ENCODE data around the gene IL6R. TPM values are rescaled to one million over a fixed set of nuclear protein-coding genes. Genes with fewer than 3 reads are reported as not detected.

IL6R gene
- total and polyA plus RNA-seq, 2 of the 4 experiments (the other 2 are of a cell fraction) = 5.3 to 9.5 TPM

DNA sequence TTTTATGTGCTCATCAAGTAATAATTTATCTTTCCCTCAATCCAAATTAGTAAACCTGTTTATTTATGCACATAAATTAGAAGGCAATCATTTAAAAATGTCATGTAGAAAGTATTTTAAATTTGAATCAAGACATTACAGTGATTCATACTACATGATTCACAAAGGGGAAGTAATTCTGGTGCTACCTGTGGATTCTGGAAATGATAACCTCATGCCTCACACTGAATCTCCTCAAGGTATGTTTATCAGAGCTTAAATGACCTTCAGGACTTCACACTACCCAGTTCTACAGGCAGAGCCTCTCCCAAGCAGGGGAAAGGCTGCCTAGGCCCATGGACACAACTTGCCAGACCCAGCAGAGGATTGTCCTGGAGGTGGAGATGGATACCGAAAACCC lies 71.6 kb downstream of the IL6R start:
- Histone ChIP-seq H3K79me1 (ENCODE audit: low read depth in 1 of 2, low read length in 2 of 2) (no peaks in the 10 kb centered on the region), H3K4me3 (ENCODE audit: insufficient read depth, low read depth, low read length) (no peak overlapping the region), H4K20me1 (ENCODE audit: insufficient read depth, low read length) (no peaks in the 10 kb centered on the region), H3K23ac (ENCODE audit: low read depth, low read length) (no peak overlapping the region), H3K9me3 (ENCODE audit: control insufficient read depth, insufficient read depth, low read length) (no peaks in the 10 kb centered on the region), H3K18ac (ENCODE audit: low read depth, low read length) (no peak overlapping the region), H3K4me2 (ENCODE audit: low read depth, low read length) (no peak overlapping the region), H2AFZ (replicated peaks; ENCODE audit: low read length, poor library complexity) (no peak overlapping the region), H4K5ac (ENCODE audit: low read depth, low read length) (no peak overlapping the region), H2BK5ac (ENCODE audit: low read depth, low read length, poor library complexity, severe bottlenecking) (no peak overlapping the region), H3K9ac (ENCODE audit: low read depth, low read length) (no peak overlapping the region), H2BK20ac (ENCODE audit: low read depth, low read length) (no peak overlapping the region), H4K91ac (ENCODE audit: insufficient read depth, low read depth, low read length) (no peak overlapping the region), H3K14ac (replicated peaks; ENCODE audit: low read depth, low read length) (no peak overlapping the region), H3K9me1 (ENCODE audit: insufficient read depth, low read length) (peaks cover 6% of the 10 kb centered on the region; the same call in 1 of the 2 replicates), H4K8ac (ENCODE audit: low read depth in 2 of 2, low read length in 2 of 2) (no peak overlapping the region), H3K56ac (ENCODE audit: extremely low read depth, insufficient read depth, low read length) (no peak overlapping the region), H2AK9ac (replicated peaks; ENCODE audit: low read depth, low read length, poor library complexity) (no peak overlapping the region), H3K4me1 (ENCODE audit: control insufficient read depth, insufficient read depth, low read length) (no peaks in the 10 kb centered on the region; the same call in 1 of the 2 replicates), H3K36me3 (ENCODE audit: control insufficient read depth, insufficient read depth, low read length) (no peaks in the 10 kb centered on the region), H2AK5ac (ENCODE audit: low read depth, low read length) (no peak overlapping the region), H2BK120ac (ENCODE audit: low read depth, low read length) (no peak overlapping the region), H3K27ac (ENCODE audit: insufficient read depth, low read length) (no peak overlapping the region), H3K4ac (ENCODE audit: low read depth, low read length) (no peak overlapping the region), H2BK15ac (ENCODE audit: low read depth, low read length) (no peak overlapping the region), H3K27me3 (ENCODE audit: control insufficient read depth, insufficient read depth, low read length) (no peaks in the 10 kb centered on the region)
- dilution Hi-C loops (cut with HindIII; ENCODE audit: low sequenced_read_pairs, unreplicated experiment) = no loop called here
- BruUV-seq (replicated peaks) = no TSS peak
- no CpG with 5 or more reads among the region's 1 CpG for WGBS, 2 experiments (ENCODE audit: extremely low coverage in 2 of 2, insufficient read length in 1 of 2)
- ChIA-PET POLR2A (ENCODE audit: unreplicated experiment) (no interaction called here), CTCF (interaction anchor here (0.7 kb wide), 1 partner anchor 97 kb away, joined by 3 read pairs; no protein-coding TSS in a partner anchor)
- intact Hi-C loops (cut with micrococcal nuclease) = loop anchor here (5.0 to 10.0 kb wide), 2 partner anchors 124 to 608 kb away; no protein-coding TSS in a partner anchor
- in situ Hi-C loops (cut with MboI; ENCODE audit: low sequenced_read_pairs) = no loop called here
- no peak for ATAC-seq (ENCODE audit: low read depth)
- DNase-seq = no peak
- no peak for TF ChIP-seq RCOR1 (IDR thresholded peaks at IDR 0.05; ENCODE audit: insufficient replicate concordance, low read length)
- no peak for TF ChIP-seq BHLHE40 (IDR thresholded peaks at IDR 0.05; ENCODE audit: low read depth, low read length)
- TF ChIP-seq, protein P1, sequence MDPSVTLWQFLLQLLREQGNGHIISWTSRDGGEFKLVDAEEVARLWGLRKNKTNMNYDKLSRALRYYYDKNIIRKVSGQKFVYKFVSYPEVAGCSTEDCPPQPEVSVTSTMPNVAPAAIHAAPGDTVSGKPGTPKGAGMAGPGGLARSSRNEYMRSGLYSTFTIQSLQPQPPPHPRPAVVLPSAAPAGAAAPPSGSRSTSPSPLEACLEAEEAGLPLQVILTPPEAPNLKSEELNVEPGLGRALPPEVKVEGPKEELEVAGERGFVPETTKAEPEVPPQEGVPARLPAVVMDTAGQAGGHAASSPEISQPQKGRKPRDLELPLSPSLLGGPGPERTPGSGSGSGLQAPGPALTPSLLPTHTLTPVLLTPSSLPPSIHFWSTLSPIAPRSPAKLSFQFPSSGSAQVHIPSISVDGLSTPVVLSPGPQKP (IDR thresholded peaks at IDR 0.05; ENCODE audit: borderline replicate concordance, low read depth, low read length) = no peak
- TF ChIP-seq FOS (IDR thresholded peaks at IDR 0.05; ENCODE audit: low read depth, low read length) = no peak
- TF ChIP-seq, protein P2, sequence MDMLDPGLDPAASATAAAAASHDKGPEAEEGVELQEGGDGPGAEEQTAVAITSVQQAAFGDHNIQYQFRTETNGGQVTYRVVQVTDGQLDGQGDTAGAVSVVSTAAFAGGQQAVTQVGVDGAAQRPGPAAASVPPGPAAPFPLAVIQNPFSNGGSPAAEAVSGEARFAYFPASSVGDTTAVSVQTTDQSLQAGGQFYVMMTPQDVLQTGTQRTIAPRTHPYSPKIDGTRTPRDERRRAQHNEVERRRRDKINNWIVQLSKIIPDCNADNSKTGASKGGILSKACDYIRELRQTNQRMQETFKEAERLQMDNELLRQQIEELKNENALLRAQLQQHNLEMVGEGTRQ (IDR thresholded peaks at IDR 0.05; ENCODE audit: low read depth, low read length) = no peak
- TF ChIP-seq CHD1 (IDR thresholded peaks at IDR 0.05; ENCODE audit: low read depth, low read length) = no peak
- TF ChIP-seq POLR2A (IDR thresholded peaks at IDR 0.05; ENCODE audit: low read depth, low read length) = no peak
- TF ChIP-seq RAD21 (IDR thresholded peaks at IDR 0.05; ENCODE audit: low read length) = no peak
- TF ChIP-seq, protein P3, sequence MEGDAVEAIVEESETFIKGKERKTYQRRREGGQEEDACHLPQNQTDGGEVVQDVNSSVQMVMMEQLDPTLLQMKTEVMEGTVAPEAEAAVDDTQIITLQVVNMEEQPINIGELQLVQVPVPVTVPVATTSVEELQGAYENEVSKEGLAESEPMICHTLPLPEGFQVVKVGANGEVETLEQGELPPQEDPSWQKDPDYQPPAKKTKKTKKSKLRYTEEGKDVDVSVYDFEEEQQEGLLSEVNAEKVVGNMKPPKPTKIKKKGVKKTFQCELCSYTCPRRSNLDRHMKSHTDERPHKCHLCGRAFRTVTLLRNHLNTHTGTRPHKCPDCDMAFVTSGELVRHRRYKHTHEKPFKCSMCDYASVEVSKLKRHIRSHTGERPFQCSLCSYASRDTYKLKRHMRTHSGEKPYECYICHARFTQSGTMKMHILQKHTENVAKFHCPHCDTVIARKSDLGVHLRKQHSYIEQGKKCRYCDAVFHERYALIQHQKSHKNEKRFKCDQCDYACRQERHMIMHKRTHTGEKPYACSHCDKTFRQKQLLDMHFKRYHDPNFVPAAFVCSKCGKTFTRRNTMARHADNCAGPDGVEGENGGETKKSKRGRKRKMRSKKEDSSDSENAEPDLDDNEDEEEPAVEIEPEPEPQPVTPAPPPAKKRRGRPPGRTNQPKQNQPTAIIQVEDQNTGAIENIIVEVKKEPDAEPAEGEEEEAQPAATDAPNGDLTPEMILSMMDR (conservative IDR thresholded peaks at IDR 0.05; ENCODE audit: low read depth, low read length) = no peak
- TF ChIP-seq RFX5 (IDR thresholded peaks at IDR 0.05; ENCODE audit: low read depth, low read length) = no peak
- no peak for TF ChIP-seq CEBPB (IDR thresholded peaks at IDR 0.05; ENCODE audit: low read depth, low read length)
- no peak for TF ChIP-seq MXI1 (IDR thresholded peaks at IDR 0.05; ENCODE audit: borderline replicate concordance, low read depth, low read length)
- no peak for TF ChIP-seq MAFK (IDR thresholded peaks at IDR 0.05; ENCODE audit: low read depth, low read length)
- TF ChIP-seq NFE2L2 (IDR thresholded peaks at IDR 0.05; ENCODE audit: low read depth, low read length) = no peak
- no peak for TF ChIP-seq MAZ (IDR thresholded peaks at IDR 0.05; ENCODE audit: borderline replicate concordance, low read depth, low read length)
- no peak for TF ChIP-seq SMC3 (IDR thresholded peaks at IDR 0.05; ENCODE audit: low read depth, low read length)

All from IMR-90 (cell line).